NT2/D1 (cell line): Measurements from ENCODE around the gene SMIM29.

Experiments
- DNase-seq: peaks from one replicate; pipeline ENCODE4 v3.0.0-alpha.2; 2011; ENCODE audit warnings: low read depth, low spot score
- H3K27me3 ChIP-seq: 2 replicates; pipeline ENCODE4 v1.6.0; 2011; ENCODE audit warnings: mild to moderate bottlenecking; ENCODE audit not compliant: insufficient read length, insufficient read depth
- H3K36me3 ChIP-seq: 2 replicates; pipeline ENCODE4 v1.6.1; 2011; ENCODE audit warnings: mild to moderate bottlenecking, low read length, mixed read lengths; ENCODE audit not compliant: insufficient read depth, insufficient read length
- H3K4me1 ChIP-seq: 2 replicates; pipeline ENCODE4 v1.5.1; 2011; ENCODE audit not compliant: insufficient read depth, insufficient read length
- H3K4me3 ChIP-seq: 2 replicates; pipeline ENCODE4 v1.5.1; 2011; ENCODE audit warnings: low read depth; ENCODE audit not compliant: insufficient read length
- H3K9ac ChIP-seq: 2 replicates; pipeline ENCODE4 v1.6.0; 2011; ENCODE audit warnings: low read depth; ENCODE audit not compliant: insufficient read length
- H3K9me3 ChIP-seq: 2 replicates; pipeline ENCODE4 v1.5.1; 2011; ENCODE audit warnings: mild to moderate bottlenecking, low read length; ENCODE audit not compliant: insufficient read depth
- SUZ12 ChIP-seq: IDR thresholded peaks from 2 replicates; pipeline ENCODE4 v1.6.1; 2011; ENCODE audit not compliant: insufficient read length, insufficient read depth; ENCODE audit errors: extremely low read depth
- YY1 ChIP-seq: IDR thresholded peaks from 2 replicates; pipeline ENCODE4 v1.6.1; 2011; ENCODE audit not compliant: insufficient read length, insufficient read depth
- ZNF274 ChIP-seq: IDR thresholded peaks from 2 replicates; pipeline ENCODE4 v1.6.1; 2011; ENCODE audit warnings: mild to moderate bottlenecking, low read depth, low read length

Gene SMIM29

GRCh38 chr6:34248727-34249468 is at the start of gene SMIM29:
Gene SMIM29 (minus strand): TSS chr6:34249006. CDS start chr6:34247791, 1,215 bp downstream.
- Histone ChIP-seq H3K4me1 (peaks cover 8% of the 10 kb centered on the region), H3K9me3 (no peaks in the 10 kb centered on the region), H3K36me3 (peaks cover 7% of the 10 kb centered on the region), H3K27me3 (no peaks in the 10 kb centered on the region), H3K9ac (peak within 1 kb of the TSS; percentile 88), H3K4me3 (peak within 1 kb of the TSS; percentile 79)
- DNase-seq = peak; percentile 90
- no peak for TF ChIP-seq ZNF274
- no peak for TF ChIP-seq SUZ12
- no peak for TF ChIP-seq YY1

- H3K36me3 ChIP-seq = peaks cover 26% of the 10 kb centered on the region
- TF ChIP-seq SUZ12 (no peak), YY1 (no peak), ZNF274 (no peak)
- no peaks in the 10 kb centered on the region for H3K9me3 ChIP-seq
- H3K27me3 ChIP-seq = no peaks in the 10 kb centered on the region
- no peaks in the 10 kb centered on the region for H3K4me1 ChIP-seq
- DNase-seq = no peak
- H3K9ac ChIP-seq = no peak overlapping the region
- no peak overlapping the region for H3K4me3 ChIP-seq
Observed at GRCh38 chr6:34295721-34296120, 46.9 kb upstream of the SMIM29 start.

DNA sequence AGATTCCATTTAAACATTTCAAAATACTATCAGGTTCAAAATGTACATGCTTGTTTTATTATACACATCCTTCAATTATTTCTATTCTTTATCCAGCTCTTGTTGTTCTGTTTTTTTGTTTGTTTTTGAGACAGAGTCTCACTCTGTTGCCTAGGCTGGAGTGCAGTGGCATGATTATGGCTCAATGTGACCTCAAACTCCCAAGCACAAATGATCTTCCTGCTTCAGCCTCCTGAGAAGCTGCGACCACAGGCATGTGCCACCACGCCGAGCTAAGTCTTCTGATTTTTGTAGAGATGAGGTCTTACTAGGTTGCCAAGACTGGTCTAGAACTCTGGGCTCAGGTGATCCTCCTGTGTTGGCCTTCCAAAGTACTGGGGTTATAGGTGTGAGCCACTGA is 44.1 kb upstream of the SMIM29 start:
- Histone ChIP-seq H3K4me1 (no peaks in the 10 kb centered on the region), H3K36me3 (peaks cover 34% of the 10 kb centered on the region), H3K27me3 (no peaks in the 10 kb centered on the region), H3K4me3 (no peak overlapping the region), H3K9me3 (no peaks in the 10 kb centered on the region), H3K9ac (no peak overlapping the region)
- DNase-seq = no peak
- no peak for TF ChIP-seq YY1
- no peak for TF ChIP-seq SUZ12
- no peak for TF ChIP-seq ZNF274

GRCh38 chr6:34289137-34289536 is 40.3 kb upstream of the SMIM29 start:
- H3K9ac ChIP-seq = no peak overlapping the region
- no peaks in the 10 kb centered on the region for H3K4me1 ChIP-seq
- peaks cover 42% of the 10 kb centered on the region for H3K36me3 ChIP-seq
- DNase-seq = no peak
- no peaks in the 10 kb centered on the region for H3K27me3 ChIP-seq
- no peak for TF ChIP-seq ZNF274
- TF ChIP-seq SUZ12 = no peak
- H3K4me3 ChIP-seq = no peak overlapping the region
- H3K9me3 ChIP-seq = no peaks in the 10 kb centered on the region

- peaks cover 42% of the 10 kb centered on the region for H3K36me3 ChIP-seq
- no peak overlapping the region for H3K4me3 ChIP-seq
- no peaks in the 10 kb centered on the region for H3K27me3 ChIP-seq
- DNase-seq = no peak
- no peak overlapping the region for H3K9ac ChIP-seq
- H3K4me1 ChIP-seq = no peaks in the 10 kb centered on the region
- H3K9me3 ChIP-seq = no peaks in the 10 kb centered on the region
- TF ChIP-seq YY1 = no peak
- TF ChIP-seq ZNF274 = no peak
- TF ChIP-seq SUZ12 = no peak
Observed at GRCh38 chr6:34288581-34288980, 39.8 kb upstream of the SMIM29 start.

- peaks cover 31% of the 10 kb centered on the region for H3K36me3 ChIP-seq
- no peak overlapping the region for H3K9ac ChIP-seq
- H3K4me1 ChIP-seq = no peaks in the 10 kb centered on the region
- no peak overlapping the region for H3K4me3 ChIP-seq
- no peaks in the 10 kb centered on the region for H3K27me3 ChIP-seq
- H3K9me3 ChIP-seq = no peaks in the 10 kb centered on the region
- no peak for TF ChIP-seq SUZ12
- TF ChIP-seq YY1 = no peak
- TF ChIP-seq ZNF274 = no peak
- DNase-seq = no peak
Observed at GRCh38 chr6:34285448-34286164, 36.8 kb upstream of the SMIM29 start.
